ENCODE measurements around the gene CHRNB2.

The CHRNB2 gene

GRCh38 chr1:154536570-154536969, 31.0 kb upstream of the CHRNB2 start:
- Histone ChIP-seq H3K27ac (ENCODE audit: poor library complexity, severe bottlenecking) (no peak overlapping the region), H3K4me1 (ENCODE audit: insufficient read depth, poor library complexity, severe bottlenecking) (no peaks in the 10 kb centered on the region), H3K27me3 (ENCODE audit: insufficient read depth, poor library complexity, severe bottlenecking) (no peaks in the 10 kb centered on the region), H3K36me3 (ENCODE audit: low read depth) (no peaks in the 10 kb centered on the region), H3K9me3 (ENCODE audit: severe bottlenecking) (no peaks in the 10 kb centered on the region), H3K4me3 (ENCODE audit: severe bottlenecking) (no peak overlapping the region)
- ATAC-seq (ENCODE audit: low read depth), result no peak
- TF ChIP-seq, protein P1, sequence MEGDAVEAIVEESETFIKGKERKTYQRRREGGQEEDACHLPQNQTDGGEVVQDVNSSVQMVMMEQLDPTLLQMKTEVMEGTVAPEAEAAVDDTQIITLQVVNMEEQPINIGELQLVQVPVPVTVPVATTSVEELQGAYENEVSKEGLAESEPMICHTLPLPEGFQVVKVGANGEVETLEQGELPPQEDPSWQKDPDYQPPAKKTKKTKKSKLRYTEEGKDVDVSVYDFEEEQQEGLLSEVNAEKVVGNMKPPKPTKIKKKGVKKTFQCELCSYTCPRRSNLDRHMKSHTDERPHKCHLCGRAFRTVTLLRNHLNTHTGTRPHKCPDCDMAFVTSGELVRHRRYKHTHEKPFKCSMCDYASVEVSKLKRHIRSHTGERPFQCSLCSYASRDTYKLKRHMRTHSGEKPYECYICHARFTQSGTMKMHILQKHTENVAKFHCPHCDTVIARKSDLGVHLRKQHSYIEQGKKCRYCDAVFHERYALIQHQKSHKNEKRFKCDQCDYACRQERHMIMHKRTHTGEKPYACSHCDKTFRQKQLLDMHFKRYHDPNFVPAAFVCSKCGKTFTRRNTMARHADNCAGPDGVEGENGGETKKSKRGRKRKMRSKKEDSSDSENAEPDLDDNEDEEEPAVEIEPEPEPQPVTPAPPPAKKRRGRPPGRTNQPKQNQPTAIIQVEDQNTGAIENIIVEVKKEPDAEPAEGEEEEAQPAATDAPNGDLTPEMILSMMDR (IDR thresholded peaks at IDR 0.05; ENCODE audit: poor library complexity, severe bottlenecking), result no peak
- no peak for DNase-seq (ENCODE audit: low spot score)

DNA sequence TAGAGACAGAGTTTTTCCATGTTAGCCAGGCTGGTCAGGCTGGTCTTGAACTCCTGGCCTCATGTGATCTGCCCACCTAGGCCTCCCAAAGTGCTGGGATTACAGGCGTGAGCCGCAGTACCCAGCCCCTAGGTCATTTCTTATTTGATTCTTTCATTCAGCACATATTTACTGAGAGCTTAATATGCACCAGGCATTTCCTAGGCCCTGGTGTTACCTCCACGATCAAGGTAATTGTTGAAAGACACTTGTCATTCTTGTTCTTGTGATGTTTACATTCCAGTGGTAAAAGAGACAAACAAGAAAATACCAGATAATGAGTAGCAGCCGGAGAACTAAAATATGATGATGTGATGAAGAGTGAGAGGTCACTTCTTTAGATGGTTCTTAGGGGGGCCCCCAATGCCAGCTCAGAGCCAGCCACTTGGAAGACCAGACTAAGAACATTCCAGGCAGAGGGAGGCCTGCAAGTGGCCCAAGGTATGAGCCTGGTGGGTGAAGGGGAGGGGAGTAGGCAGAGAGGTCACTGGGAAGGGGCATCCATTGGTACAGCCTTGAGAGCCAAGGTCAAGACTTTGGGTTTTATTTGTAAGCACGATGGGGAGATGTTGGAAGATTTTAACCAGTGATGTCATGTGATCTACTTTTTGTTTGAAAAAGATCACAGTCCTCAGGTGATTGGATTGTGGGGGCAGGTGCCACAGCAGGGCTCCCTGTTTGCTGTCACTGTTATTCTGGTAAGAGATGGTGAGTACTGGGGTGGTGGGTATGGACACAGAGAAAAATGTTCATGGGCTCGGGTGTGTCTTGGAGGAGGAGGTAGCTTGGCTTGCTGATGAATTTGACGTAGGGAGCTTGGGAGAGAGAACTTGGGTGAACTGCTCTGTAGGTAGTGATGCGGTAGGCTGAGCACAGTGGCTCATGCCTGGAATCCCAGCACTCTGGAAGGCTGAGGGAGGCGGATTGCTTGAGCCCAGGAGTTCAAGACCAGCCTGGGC, 27.8 kb upstream of the CHRNB2 start:
- DNase-seq (ENCODE audit: low spot score) (no peak), ATAC-seq (ENCODE audit: low read depth) (no peak)
- TF ChIP-seq, protein P1 (IDR thresholded peaks at IDR 0.05; ENCODE audit: poor library complexity, severe bottlenecking), result no peak
- Histone ChIP-seq H3K36me3 (ENCODE audit: low read depth) (no peaks in the 10 kb centered on the region), H3K4me1 (ENCODE audit: insufficient read depth, poor library complexity, severe bottlenecking) (no peaks in the 10 kb centered on the region), H3K4me3 (ENCODE audit: severe bottlenecking) (no peak overlapping the region), H3K9me3 (ENCODE audit: severe bottlenecking) (no peaks in the 10 kb centered on the region), H3K27me3 (ENCODE audit: insufficient read depth, poor library complexity, severe bottlenecking) (no peaks in the 10 kb centered on the region), H3K27ac (ENCODE audit: poor library complexity, severe bottlenecking) (no peak overlapping the region)

DNA sequence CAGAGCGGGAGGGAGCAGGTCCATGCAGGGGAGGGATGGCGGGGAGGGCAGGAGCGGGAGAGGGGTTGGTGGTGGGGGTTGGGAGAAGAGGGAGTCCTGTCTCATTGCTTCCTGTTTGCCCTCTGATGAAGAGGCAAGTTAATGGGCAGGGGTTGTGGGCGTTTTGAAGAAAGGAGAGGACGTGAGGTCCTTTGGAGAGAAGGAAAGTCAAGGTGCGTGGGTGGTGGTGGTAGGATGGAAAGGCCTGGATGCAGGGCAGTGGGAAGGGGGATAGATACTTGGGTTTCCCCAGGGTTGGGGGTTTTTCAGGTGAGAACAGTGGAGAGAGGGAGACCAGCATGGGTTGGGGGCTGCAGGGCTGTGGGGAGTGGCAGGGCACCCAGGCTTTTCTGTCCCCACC, 26.3 kb upstream of the CHRNB2 start:
- TF ChIP-seq, protein P1 (IDR thresholded peaks at IDR 0.05; ENCODE audit: poor library complexity, severe bottlenecking), result no peak
- ATAC-seq (ENCODE audit: low read depth) (no peak), DNase-seq (ENCODE audit: low spot score) (no peak)
- Histone ChIP-seq H3K9me3 (ENCODE audit: severe bottlenecking) (no peaks in the 10 kb centered on the region), H3K4me3 (ENCODE audit: severe bottlenecking) (no peak overlapping the region), H3K27ac (ENCODE audit: poor library complexity, severe bottlenecking) (no peak overlapping the region), H3K36me3 (ENCODE audit: low read depth) (no peaks in the 10 kb centered on the region), H3K4me1 (ENCODE audit: insufficient read depth, poor library complexity, severe bottlenecking) (no peaks in the 10 kb centered on the region), H3K27me3 (ENCODE audit: insufficient read depth, poor library complexity, severe bottlenecking) (no peaks in the 10 kb centered on the region)

DNA sequence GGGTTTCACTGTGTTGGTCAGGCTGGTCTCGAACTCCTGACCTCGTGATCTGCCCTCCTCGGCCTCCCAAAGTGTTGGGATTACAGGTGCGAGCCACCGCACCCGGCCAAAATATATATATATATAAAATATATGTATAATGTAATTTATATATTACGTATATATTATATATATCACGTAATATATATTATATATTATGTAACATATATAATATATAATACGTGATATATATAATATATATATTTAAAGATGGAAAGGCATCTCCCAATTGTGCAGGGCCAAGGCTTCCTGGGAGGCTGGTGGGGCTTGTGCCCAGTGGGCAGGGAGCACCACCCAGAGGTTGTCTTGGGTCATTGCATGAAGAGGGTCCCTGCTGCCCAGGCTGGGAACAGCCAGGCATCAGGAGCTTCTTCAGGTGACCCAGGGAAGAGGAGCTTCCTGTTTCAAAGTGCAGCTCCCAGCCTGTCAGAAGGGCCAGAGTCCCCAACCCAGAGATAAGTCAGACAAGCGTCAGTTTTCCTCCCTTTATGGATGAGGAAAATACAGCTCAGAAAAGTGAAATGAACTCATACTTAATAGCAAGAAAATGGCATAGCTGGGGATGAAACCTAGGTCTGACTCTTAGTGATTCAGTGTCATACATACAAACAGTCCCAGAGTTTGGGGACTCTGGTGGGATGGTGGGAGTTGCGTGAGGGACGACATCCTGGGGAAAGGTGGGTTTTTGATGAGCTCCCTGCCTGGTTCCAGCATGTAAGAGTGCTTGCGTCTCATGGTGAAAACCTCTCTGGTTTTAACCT, 21.1 kb upstream of the CHRNB2 start:
- Histone ChIP-seq H3K4me3 (ENCODE audit: severe bottlenecking) (no peak overlapping the region), H3K4me1 (ENCODE audit: insufficient read depth, poor library complexity, severe bottlenecking) (no peaks in the 10 kb centered on the region)
- ATAC-seq (ENCODE audit: low read depth), result peak; percentile 80

More for the DNA sequence above, 21.1 kb upstream of the CHRNB2 start:
- Histone ChIP-seq H3K27ac (ENCODE audit: poor library complexity, severe bottlenecking) (no peak overlapping the region), H3K27me3 (ENCODE audit: insufficient read depth, poor library complexity, severe bottlenecking) (no peaks in the 10 kb centered on the region), H3K9me3 (ENCODE audit: severe bottlenecking) (no peaks in the 10 kb centered on the region), H3K36me3 (ENCODE audit: low read depth) (peaks cover 24% of the 10 kb centered on the region)
- TF ChIP-seq, protein P1 (IDR thresholded peaks at IDR 0.05; ENCODE audit: poor library complexity, severe bottlenecking), result peak; percentile 44
- no peak for DNase-seq (ENCODE audit: low spot score)

Data from RWPE2 (cell line).